RKO (cell line): ENCODE results near the gene C7orf57.

Experiments used
- DNase-seq: peaks from one replicate; pipeline ENCODE4 v3.0.0-alpha.2; 2016; ENCODE audit warnings: low spot score

The C7orf57 gene

GRCh38 chr7:48085433-48085791 lies 50.1 kb downstream of the C7orf57 start:
- DNase-seq = no peak

GRCh38 chr7:48085942-48086341 lies 50.6 kb downstream of the C7orf57 start:
- DNase-seq = peak; percentile 58

- DNase-seq = peak; percentile 97
Measured at GRCh38 chr7:48087349-48087748, 52.0 kb downstream of the C7orf57 start.

- peak; percentile 98 for DNase-seq
Measured at GRCh38 chr7:48088559-48089045, 53.3 kb downstream of the C7orf57 start.

- DNase-seq = peak; percentile 94
Measured at GRCh38 chr7:48089046-48090003, 54.0 kb downstream of the C7orf57 start, which contains the start of gene UPP1. UPP1 (plus strand) TSS chr7:48089265; CDS start chr7:48094784, 5,519 bp downstream.

DNA sequence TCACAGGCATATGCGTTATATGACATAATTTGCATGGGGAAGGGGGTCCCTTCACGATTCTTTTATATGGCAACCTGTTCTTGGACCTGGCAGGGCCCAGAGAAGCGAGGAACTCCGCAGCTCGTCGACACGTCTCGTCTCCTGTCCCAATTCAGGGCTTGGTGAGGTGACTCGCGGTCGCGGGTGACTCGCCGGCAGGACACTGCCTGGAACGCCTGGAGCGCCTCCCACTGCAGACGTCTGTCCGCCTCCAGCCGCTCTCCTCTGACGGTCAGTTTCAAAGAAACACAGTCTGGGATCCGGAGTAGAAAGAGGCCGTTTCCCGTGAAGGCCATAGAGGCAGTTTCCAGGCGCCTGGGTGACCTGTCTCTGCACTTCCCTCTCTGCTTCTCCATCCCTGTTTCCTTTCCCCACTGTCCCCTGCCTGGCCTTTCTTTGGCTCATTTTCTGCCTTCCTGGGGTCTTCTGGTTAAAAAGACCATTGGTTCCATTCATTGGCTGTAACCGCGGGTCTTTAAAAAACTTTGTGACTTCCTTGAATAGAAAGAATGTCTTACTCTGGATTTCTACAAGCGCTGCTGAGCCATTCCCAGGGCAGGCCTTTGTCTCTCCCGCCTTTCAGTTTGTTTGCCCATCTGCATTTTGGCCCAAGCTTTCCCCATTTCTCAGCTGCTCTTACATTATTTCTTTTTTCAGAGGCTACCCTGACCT lies 54.9 kb downstream of the C7orf57 start:
- DNase-seq = peak; percentile 70

- peak; percentile 52 for DNase-seq
Measured at GRCh38 chr7:48091506-48092433, 56.4 kb downstream of the C7orf57 start.

- DNase-seq = peak; percentile 79
Measured at GRCh38 chr7:48094861-48095293, 59.5 kb downstream of the C7orf57 start.

DNA sequence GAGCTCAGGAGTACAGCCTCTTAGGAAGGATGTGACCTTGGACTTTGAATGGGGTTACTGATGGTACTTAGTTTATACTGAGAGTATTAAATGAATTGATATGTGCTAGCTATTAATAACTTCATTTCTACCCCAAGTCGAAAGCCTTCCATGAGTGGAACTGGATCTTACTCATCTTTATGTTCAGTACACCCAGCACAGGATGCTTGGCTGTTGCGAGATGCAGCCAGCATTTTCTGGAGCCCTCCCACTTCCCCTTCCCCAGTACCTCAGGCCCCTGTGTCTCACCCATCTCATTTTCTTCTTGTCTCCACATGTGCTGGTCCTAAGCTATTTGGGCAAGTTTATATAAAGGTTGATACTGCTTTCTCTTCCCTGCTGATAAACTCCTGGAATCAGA lies 60.9 kb downstream of the C7orf57 start:
- peak; percentile 66 for DNase-seq

GRCh38 chr7:48097521-48098231 lies 62.3 kb downstream of the C7orf57 start:
- DNase-seq = no peak

GRCh38 chr7:48098846-48099245 lies 63.5 kb downstream of the C7orf57 start:
- DNase-seq = no peak

GRCh38 chr7:48099781-48100180 lies 64.4 kb downstream of the C7orf57 start:
- no peak for DNase-seq

DNA sequence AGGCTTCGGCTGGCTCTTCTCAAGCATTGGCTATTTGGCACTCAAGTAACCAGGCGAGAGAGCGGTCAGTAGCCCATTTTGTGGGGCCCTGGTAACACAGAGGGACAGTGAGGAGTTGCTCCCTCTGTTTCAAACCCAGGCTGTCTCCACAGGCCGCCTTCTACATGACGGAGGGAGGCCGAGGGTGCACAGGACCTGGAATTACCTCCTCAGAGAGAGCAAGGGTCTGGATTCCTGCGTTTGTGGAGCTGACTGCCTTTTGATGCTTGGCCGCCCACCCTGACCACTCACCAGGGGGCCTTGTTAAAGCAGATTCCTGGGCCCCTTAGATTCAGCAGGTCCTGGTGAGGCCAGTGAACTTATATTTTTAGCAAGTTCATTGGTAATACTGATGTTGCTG lies 66.0 kb downstream of the C7orf57 start:
- DNase-seq = no peak

GRCh38 chr7:48101968-48102367 lies 66.6 kb downstream of the C7orf57 start:
- DNase-seq = no peak

- no peak for DNase-seq
Measured at GRCh38 chr7:48102530-48102929, 67.2 kb downstream of the C7orf57 start.

- no peak for DNase-seq
Measured at GRCh38 chr7:48105045-48105444, 69.7 kb downstream of the C7orf57 start.

DNA sequence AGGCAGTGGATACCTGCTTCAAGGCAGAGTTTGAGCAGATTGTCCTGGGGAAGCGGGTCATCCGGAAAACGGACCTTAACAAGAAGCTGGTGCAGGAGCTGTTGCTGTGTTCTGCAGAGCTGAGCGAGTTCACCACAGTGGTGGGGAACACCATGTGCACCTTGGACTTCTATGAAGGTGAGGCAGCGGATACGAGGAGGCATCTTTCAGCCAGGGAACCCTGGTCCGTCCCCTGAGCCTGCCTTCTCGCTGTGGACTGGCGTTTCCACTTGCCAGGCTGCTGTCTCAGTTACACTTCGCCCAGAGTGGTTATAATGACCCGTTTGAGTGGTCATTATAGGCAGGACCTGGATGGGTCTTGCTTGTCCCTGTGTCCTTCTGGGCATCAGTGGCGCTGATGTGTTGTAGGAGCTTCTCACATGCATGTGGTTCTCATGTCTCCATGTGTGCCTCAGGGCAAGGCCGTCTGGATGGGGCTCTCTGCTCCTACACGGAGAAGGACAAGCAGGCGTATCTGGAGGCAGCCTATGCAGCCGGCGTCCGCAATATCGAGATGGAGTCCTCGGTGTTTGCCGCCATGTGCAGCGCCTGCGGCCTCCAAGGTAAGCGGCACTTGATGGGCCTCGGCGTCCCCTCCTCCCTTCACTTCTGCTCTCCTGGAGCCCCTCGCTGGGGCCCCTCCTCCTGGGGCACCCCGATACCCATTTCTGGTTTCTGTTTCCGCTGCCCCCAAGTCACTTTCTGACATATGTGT lies 71.7 kb downstream of the C7orf57 start:
- no peak for DNase-seq

GRCh38 chr7:48107926-48108472 lies 72.7 kb downstream of the C7orf57 start:
- DNase-seq = no peak

GRCh38 chr7:48108959-48109847 lies 73.9 kb downstream of the C7orf57 start:
- DNase-seq = peak; percentile 73
